NOMO-1 (cell line): ENCODE data around the gene APPL2.
"Not testable (repeated sequence)": the region's sequence is repeated elsewhere in the genome, so short reads cannot be mapped to it uniquely, and the experiment has no call there.

Experiments used
- DNase-seq, 2 experiments: peaks; one replicate each; lab custom pipeline; 2025; ENCODE audit not compliant: unreplicated experiment in 2 of 2; lab: John Stamatoyannopoulos, UW

The APPL2 gene

GRCh38 chr12:105257321-105257728, 21.4 kb upstream of the APPL2 start:
- DNase-seq = no peak

- no peak for DNase-seq
These were observed 20.9 kb upstream of the APPL2 start for GRCh38 chr12:105256921-105257320.

GRCh38 chr12:105256431-105256830, 20.5 kb upstream of the APPL2 start:
- not testable (repeated sequence) for DNase-seq

- DNase-seq = no peak
These were observed 20.0 kb upstream of the APPL2 start for GRCh38 chr12:105256011-105256410.

GRCh38 chr12:105253866-105254513, 18.0 kb upstream of the APPL2 start:
- DNase-seq = no peak

GRCh38 chr12:105252901-105253300, 16.9 kb upstream of the APPL2 start:
- DNase-seq = no peak

GRCh38 chr12:105245776-105246427, 9.9 kb upstream of the APPL2 start:
- not testable (repeated sequence) for DNase-seq

- no peak for DNase-seq
These were observed 9.3 kb upstream of the APPL2 start for GRCh38 chr12:105245291-105245690.

GRCh38 chr12:105240228-105240627, 4.3 kb upstream of the APPL2 start:
- DNase-seq = peak; percentile 26 to 68

GRCh38 chr12:105239304-105239703, 3.3 kb upstream of the APPL2 start:
- no peak for DNase-seq

GRCh38 chr12:105237666-105238065, 1.7 kb upstream of the APPL2 start:
- DNase-seq = no peak

GRCh38 chr12:105235281-105235731, 668 bp downstream of the APPL2 start:
- DNase-seq = no peak

GRCh38 chr12:105234197-105234596, 1.8 kb downstream of the APPL2 start:
- no peak for DNase-seq

- no peak for DNase-seq
These were observed 2.7 kb downstream of the APPL2 start for GRCh38 chr12:105233041-105233905.

- DNase-seq = no peak
These were observed 4.6 kb downstream of the APPL2 start for GRCh38 chr12:105231396-105231795.

GRCh38 chr12:105229371-105229770, 6.6 kb downstream of the APPL2 start:
- DNase-seq = no peak

GRCh38 chr12:105228966-105229365, 7.0 kb downstream of the APPL2 start:
- no peak for DNase-seq

GRCh38 chr12:105228494-105228893, 7.5 kb downstream of the APPL2 start:
- DNase-seq = no peak

GRCh38 chr12:105227879-105228278, 8.1 kb downstream of the APPL2 start:
- no peak for DNase-seq

- DNase-seq = no peak
These were observed 9.8 kb downstream of the APPL2 start for GRCh38 chr12:105226219-105226618.

- DNase-seq = peak in 1 of 2 experiments; percentile 7
These were observed 10.4 kb downstream of the APPL2 start for GRCh38 chr12:105225505-105226015.
